Activated naive CD8-positive, alpha-beta T cell treated with anti-CD3 and anti-CD28 coated beads, Interleukin-2, amount 10 ng/mL, durations not matched to agents 7 days and 5 days (primary cell): ENCODE results near the gene ARHGEF17. TPM values are rescaled to one million over a fixed set of nuclear protein-coding genes. Genes with fewer than 3 reads are reported as not detected.

Experiments
- ATAC-seq: fragments of 150-1000 bp; cut with Tn5 transposase; one replicate; pipeline ENCODE4 v1.10.0; 2021; ENCODE audit warnings: low read depth, moderate library complexity
- POLR2A ChIA-PET: fragments of 350-600 bp; sonication (Branson Sonifier 250); formaldehyde crosslinking; loops from one replicate; lab custom pipeline; 2021; ENCODE audit warnings: antibody characterized with exemption; lab: Charles Lee
- DNase-seq: peaks from one replicate; pipeline ENCODE4 v3.0.0; 2021
- H3K27ac Mint-ChIP-seq: one replicate; pipeline ENCODE4 v1.8.0; 2022; ENCODE audit warnings: mild to moderate bottlenecking, mixed read lengths
- H3K27me3 Mint-ChIP-seq: one replicate; pipeline ENCODE4 v1.8.0; 2022; ENCODE audit warnings: mild to moderate bottlenecking, moderate library complexity, mixed read lengths
- H3K36me3 Mint-ChIP-seq: one replicate; pipeline ENCODE4 v1.8.0; 2021; ENCODE audit warnings: mild to moderate bottlenecking, mixed read lengths
- H3K4me1 Mint-ChIP-seq: one replicate; pipeline ENCODE4 v1.8.0; 2021; ENCODE audit warnings: mixed read lengths
- H3K4me3 Mint-ChIP-seq: one replicate; pipeline ENCODE4 v1.8.0; 2022; ENCODE audit warnings: mild to moderate bottlenecking, moderate library complexity, mixed read lengths
- H3K9me3 Mint-ChIP-seq: one replicate; pipeline ENCODE4 v1.8.0; 2021; ENCODE audit warnings: mixed read lengths
- total RNA-seq, 2 experiments: library from RNA; stranded (reverse); gene quantifications; one replicate each; pipeline ENCODE4 v1.2.3, GENCODE V29; 2021

The ARHGEF17 gene
- total RNA-seq, 2 experiments from 2014 or later: not detected

- peaks cover 19% of the 10 kb centered on the region for H3K4me1 Mint-ChIP-seq
- POLR2A ChIA-PET: no interaction called here
- ATAC-seq (no peak), DNase-seq (no peak)
- H3K27ac Mint-ChIP-seq: no peak overlapping the region
- H3K9me3 Mint-ChIP-seq: no peaks in the 10 kb centered on the region
- no peaks in the 10 kb centered on the region for H3K36me3 Mint-ChIP-seq
- H3K4me3 Mint-ChIP-seq: no peak overlapping the region
- H3K27me3 Mint-ChIP-seq: peaks cover 6% of the 10 kb centered on the region
Observed at GRCh38 chr11:73291781-73292524, 16.1 kb upstream of the ARHGEF17 start.

GRCh38 chr11:73292525-73292894 is 15.6 kb upstream of the ARHGEF17 start:
- Mint-ChIP-seq H3K27ac (no peak overlapping the region), H3K9me3 (no peaks in the 10 kb centered on the region), H3K27me3 (peaks cover 6% of the 10 kb centered on the region), H3K4me3 (no peak overlapping the region), H3K4me1 (peaks cover 14% of the 10 kb centered on the region), H3K36me3 (no peaks in the 10 kb centered on the region)
- ATAC-seq: no peak
- DNase-seq: no peak
- POLR2A ChIA-PET: no interaction called here

- Mint-ChIP-seq H3K36me3 (no peaks in the 10 kb centered on the region), H3K27me3 (peaks cover 6% of the 10 kb centered on the region), H3K9me3 (no peaks in the 10 kb centered on the region), H3K4me1 (peaks cover 7% of the 10 kb centered on the region), H3K4me3 (no peak overlapping the region), H3K27ac (no peak overlapping the region)
- POLR2A ChIA-PET: no interaction called here
- ATAC-seq (no peak), DNase-seq (no peak)
Observed at GRCh38 chr11:73293356-73293936, 14.6 kb upstream of the ARHGEF17 start.

- no peak for DNase-seq
- Mint-ChIP-seq H3K27ac (no peak overlapping the region), H3K4me1 (no peaks in the 10 kb centered on the region), H3K4me3 (no peak overlapping the region), H3K9me3 (no peaks in the 10 kb centered on the region), H3K27me3 (peaks cover 6% of the 10 kb centered on the region), H3K36me3 (no peaks in the 10 kb centered on the region)
- POLR2A ChIA-PET: interaction anchor here (1.1 kb wide), 1 partner anchor 13 kb away, joined by 3 read pairs; no protein-coding TSS in a partner anchor
- ATAC-seq: no peak
Observed at GRCh38 chr11:73294604-73295003, 13.5 kb upstream of the ARHGEF17 start.

- no peaks in the 10 kb centered on the region for H3K36me3 Mint-ChIP-seq
- DNase-seq: peak; percentile 82
- H3K27ac Mint-ChIP-seq: no peak overlapping the region
- peak; percentile 79 for ATAC-seq
- no peaks in the 10 kb centered on the region for H3K9me3 Mint-ChIP-seq
- H3K27me3 Mint-ChIP-seq: peaks cover 10% of the 10 kb centered on the region
- POLR2A ChIA-PET: interaction anchor here (1.1 kb wide), 1 partner anchor 14 kb away, joined by 3 read pairs; no protein-coding TSS in a partner anchor
- H3K4me3 Mint-ChIP-seq: no peak overlapping the region
- no peaks in the 10 kb centered on the region for H3K4me1 Mint-ChIP-seq
Observed at GRCh38 chr11:73295241-73295995, 12.7 kb upstream of the ARHGEF17 start.

- Mint-ChIP-seq H3K27ac (no peak overlapping the region), H3K9me3 (no peaks in the 10 kb centered on the region), H3K27me3 (peaks cover 13% of the 10 kb centered on the region), H3K36me3 (no peaks in the 10 kb centered on the region), H3K4me1 (no peaks in the 10 kb centered on the region), H3K4me3 (no peak overlapping the region)
- ATAC-seq (no peak), DNase-seq (no peak)
- POLR2A ChIA-PET: no interaction called here
Observed at GRCh38 chr11:73295996-73296318, 12.1 kb upstream of the ARHGEF17 start.

GRCh38 chr11:73296501-73297230 is 11.4 kb upstream of the ARHGEF17 start:
- Mint-ChIP-seq H3K36me3 (no peaks in the 10 kb centered on the region), H3K4me3 (no peak overlapping the region), H3K27me3 (peaks cover 13% of the 10 kb centered on the region), H3K4me1 (no peaks in the 10 kb centered on the region), H3K9me3 (no peaks in the 10 kb centered on the region), H3K27ac (no peak overlapping the region)
- no peak for ATAC-seq
- POLR2A ChIA-PET: no interaction called here
- no peak for DNase-seq

GRCh38 chr11:73297231-73297590 is 10.9 kb upstream of the ARHGEF17 start:
- no peaks in the 10 kb centered on the region for H3K36me3 Mint-ChIP-seq
- DNase-seq (no peak), ATAC-seq (no peak)
- H3K27me3 Mint-ChIP-seq: peaks cover 11% of the 10 kb centered on the region
- no peaks in the 10 kb centered on the region for H3K9me3 Mint-ChIP-seq
- H3K4me1 Mint-ChIP-seq: no peaks in the 10 kb centered on the region
- POLR2A ChIA-PET: no interaction called here
- H3K27ac Mint-ChIP-seq: no peak overlapping the region
- no peak overlapping the region for H3K4me3 Mint-ChIP-seq

GRCh38 chr11:73297702-73298101 is 10.4 kb upstream of the ARHGEF17 start:
- POLR2A ChIA-PET: no interaction called here
- H3K4me3 Mint-ChIP-seq: no peak overlapping the region

GRCh38 chr11:73298233-73298632 is 9.8 kb upstream of the ARHGEF17 start:
- H3K27me3 Mint-ChIP-seq: peaks cover 10% of the 10 kb centered on the region
- ATAC-seq: no peak
- no peak overlapping the region for H3K4me3 Mint-ChIP-seq

More at GRCh38 chr11:73297702-73298101, 10.4 kb upstream of the ARHGEF17 start:
- ATAC-seq (no peak), DNase-seq (no peak)
- Mint-ChIP-seq H3K27me3 (peaks cover 10% of the 10 kb centered on the region), H3K9me3 (no peaks in the 10 kb centered on the region), H3K4me1 (no peaks in the 10 kb centered on the region), H3K36me3 (no peaks in the 10 kb centered on the region), H3K27ac (no peak overlapping the region)

GRCh38 chr11:73299751-73300150 is 8.3 kb upstream of the ARHGEF17 start:
- no peaks in the 10 kb centered on the region for H3K4me1 Mint-ChIP-seq
- POLR2A ChIA-PET: no interaction called here
- peaks cover 14% of the 10 kb centered on the region for H3K27me3 Mint-ChIP-seq
- H3K27ac Mint-ChIP-seq: no peak overlapping the region
- no peaks in the 10 kb centered on the region for H3K36me3 Mint-ChIP-seq
- H3K9me3 Mint-ChIP-seq: no peaks in the 10 kb centered on the region
- DNase-seq (no peak), ATAC-seq (no peak)
- no peak overlapping the region for H3K4me3 Mint-ChIP-seq

More at GRCh38 chr11:73298233-73298632, 9.8 kb upstream of the ARHGEF17 start:
- H3K4me1 Mint-ChIP-seq: no peaks in the 10 kb centered on the region
- H3K27ac Mint-ChIP-seq: no peak overlapping the region
- POLR2A ChIA-PET: no interaction called here
- DNase-seq: no peak
- no peaks in the 10 kb centered on the region for H3K9me3 Mint-ChIP-seq
- H3K36me3 Mint-ChIP-seq: no peaks in the 10 kb centered on the region

GRCh38 chr11:73306069-73306841 is 1.8 kb upstream of the ARHGEF17 start:
- POLR2A ChIA-PET: interaction anchor here (1.8 to 2.1 kb wide), 2 partner anchors 29 to 31 kb away, joined by 4 to 6 read pairs; no protein-coding TSS in a partner anchor
- no peaks in the 10 kb centered on the region for H3K36me3 Mint-ChIP-seq
- H3K9me3 Mint-ChIP-seq: no peaks in the 10 kb centered on the region
- H3K27ac Mint-ChIP-seq: no peak overlapping the region
- H3K4me1 Mint-ChIP-seq: peaks cover 5% of the 10 kb centered on the region
- peaks cover 46% of the 10 kb centered on the region for H3K27me3 Mint-ChIP-seq
- DNase-seq (no peak), ATAC-seq (no peak)
- no peak overlapping the region for H3K4me3 Mint-ChIP-seq
